Ovary (tissue), 9 donors: Measurements from ENCODE around the gene DLL3. TPM values are rescaled to one million over a fixed set of nuclear protein-coding genes. Genes with fewer than 3 reads are reported as not detected.

Experiments used
- DNase-seq, 5 donors: peaks; one replicate each; pipeline ENCODE4 v3.0.0-alpha.2; 2019 to 2020
- H3K27ac ChIP-seq, 2 donors: fragments of 200-600 bp; one replicate each; pipeline versions ENCODE4 v1.5.1 to v1.8.0; 2019 to 2022
- H3K27me3 ChIP-seq: fragments of 200-600 bp; one replicate; pipeline ENCODE4 v1.8.0; 2022
- H3K36me3 ChIP-seq: fragments of 200-600 bp; sonication (generic); one replicate; pipeline ENCODE4 v1.5.1; 2019
- H3K4me1 ChIP-seq: one replicate; pipeline ENCODE4 v1.8.1; 2013; ENCODE audit warnings: mild to moderate bottlenecking, moderate library complexity; ENCODE audit not compliant: insufficient read depth
- H3K4me3 ChIP-seq: fragments of 200-600 bp; sonication (generic); one replicate; pipeline ENCODE4 v1.5.1; 2017
- H3K9me3 ChIP-seq, 2 donors: fragments of 200-600 bp in 1 of 2; sonication (generic) in 1 of 2; one replicate each; pipeline versions ENCODE4 v1.5.1 to v1.8.1; 2013 to 2019; ENCODE audit warnings: mild to moderate bottlenecking in 1 of 2, moderate library complexity in 1 of 2
- CTCF ChIP-seq, 3 donors: fragments of 450-650 bp in 2 of 3; fragments of 200-600 bp in 1 of 3; IDR thresholded peaks; one replicate each; pipeline versions ENCODE4 v1.5.1 to v1.8.0; 2016 to 2022; ENCODE audit warnings: antibody characterized with exemption in 3 of 3, mild to moderate bottlenecking in 1 of 3
- EP300 ChIP-seq: sonication (generic); formaldehyde crosslinking; IDR thresholded peaks from one replicate; pipeline ENCODE4 v1.6.1; 2017; ENCODE audit warnings: antibody characterized with exemption
- POLR2A ChIP-seq: fragments of 450-650 bp; IDR thresholded peaks from one replicate; pipeline ENCODE4 v1.6.1; 2017; ENCODE audit warnings: antibody characterized with exemption, mild to moderate bottlenecking, moderate library complexity
- WGBS, 3 donors: extraction: QIAGEN DNeasy Blood & Tissue Kit in 1 of 3; methylation state at CpG; one replicate each; pipeline versions ENCODE4 v1.1.5 to v1.1.7; 2013 to 2017; 5-methylcytosine and 5-hydroxymethylcytosine counted together
- intact Hi-C, 4 donors: fragments of 100-400 bp; cut with DNase I; formaldehyde crosslinking; loops; one replicate each; pipeline versions ENCODE4 v1.11.0 to v1.15.1; 2022 to 2023
- polyA plus RNA-seq, 2 donors: library from polyadenylated mRNA; stranded (reverse); fragments of 200-250 nt in 1 of 2; fragments of 350-450 nt in 1 of 2; fragmentation: Illumina TruSeq in 1 of 2; extraction: RNeasy Lipid Tissue Mini Kit (QIAGEN cat#74804) in 1 of 2; gene quantifications; one replicate each; pipeline ENCODE4 v1.2.3, GENCODE V29; 2013 to 2014
- total RNA-seq, 7 donors: library from RNA; depleted of rRNA in 2 of 7; stranded (reverse); fragments of >200 nt in 2 of 7; fragmentation: NEBNext Ultra II Directional in 3 of 7; extraction: Animal tissue kit (Norgen Biotek cat#: 25700) in 3 of 7; gene quantifications; one replicate each; pipeline versions ENCODE4 v1.1.0 to v1.2.4, GENCODE V29; 2016 to 2023
- donor health status: DM: no; HTN: no; CAD: no; lungs with moderate emphysema.
- donor health status: DM: no; HTN: no; CAD: no.
- donor health status: Bipolar disorder and iron deficiency.
- donor health status: DM: yes; HTN: yes; CAD: no.
- donor health status: DM: no; HTN: no; CAD: no.
- donor health status: DM: yes; HTN: yes; CAD: no.

Gene DLL3
- total and polyA plus RNA-seq, 9 donors: 0.10 to 0.33 (median 0.22) TPM; not detected in 4

GRCh38 chr19:39506944-39507714 lies 8.4 kb downstream of the DLL3 start:
- Histone ChIP-seq H3K27me3 (no peaks in the 10 kb centered on the region), H3K27ac (no peak overlapping the region), H3K4me3 (peak overlapping the region; percentile 22), H3K4me1 (peaks cover 9% of the 10 kb centered on the region), H3K9me3 (no peaks in the 10 kb centered on the region), H3K36me3 (no peaks in the 10 kb centered on the region)
- intact Hi-C loops: no loop called here
- WGBS, 3 donors: 1 to 4% (median 2%) methylated on average over 77 to 96 of the region's 96 CpGs
- no peak for TF ChIP-seq POLR2A
- no peak for TF ChIP-seq EP300
- TF ChIP-seq CTCF (IDR thresholded peaks at IDR 0.05): no peak
- DNase-seq: peak in 2 of 5 donors; percentile 59 to 65

GRCh38 chr19:39507715-39508364 lies 9.1 kb downstream of the DLL3 start:
- Histone ChIP-seq H3K4me1 (peaks cover 9% of the 10 kb centered on the region), H3K4me3 (no peak overlapping the region), H3K9me3 (no peaks in the 10 kb centered on the region), H3K27me3 (no peaks in the 10 kb centered on the region), H3K27ac (no peak overlapping the region), H3K36me3 (no peaks in the 10 kb centered on the region)
- WGBS, 3 donors: 30 to 35% (median 33%) methylated on average over 24 of the region's 24 CpGs
- TF ChIP-seq CTCF (IDR thresholded peaks at IDR 0.05) (no peak), POLR2A (no peak), EP300 (no peak)
- intact Hi-C loops: no loop called here
- no peak for DNase-seq

GRCh38 chr19:39508629-39509028 lies 9.9 kb downstream of the DLL3 start:
- H3K27me3 ChIP-seq: no peaks in the 10 kb centered on the region
- no peaks in the 10 kb centered on the region for H3K9me3 ChIP-seq
- no peak overlapping the region for H3K27ac ChIP-seq
- H3K36me3 ChIP-seq: no peaks in the 10 kb centered on the region
- 89 to 92% (median 90%) methylated on average over 9 of the region's 9 CpGs for WGBS, 3 donors
- no peak for DNase-seq
- no peak overlapping the region for H3K4me3 ChIP-seq
- H3K4me1 ChIP-seq: peaks cover 9% of the 10 kb centered on the region
- TF ChIP-seq CTCF (IDR thresholded peaks at IDR 0.05): no peak
- intact Hi-C loops: no loop called here

- Histone ChIP-seq H3K4me1 (peaks cover 9% of the 10 kb centered on the region), H3K27ac (no peak overlapping the region), H3K4me3 (no peak overlapping the region), H3K9me3 (no peaks in the 10 kb centered on the region), H3K27me3 (no peaks in the 10 kb centered on the region), H3K36me3 (no peaks in the 10 kb centered on the region)
- no peak for DNase-seq
- no peak for TF ChIP-seq EP300
- TF ChIP-seq POLR2A: no peak
- no peak for TF ChIP-seq CTCF (IDR thresholded peaks at IDR 0.05)
- 75 to 78% (median 78%) methylated on average over 2 of the region's 2 CpGs for WGBS, 3 donors
- intact Hi-C loops: no loop called here
Measured at GRCh38 chr19:39509233-39509632, 10.5 kb downstream of the DLL3 start.
